Stimulated activated CD8-positive, alpha-beta memory T cell treated with anti-CD3 and anti-CD28 coated beads, Interleukin-15, amount 100 ng/mL, for 48 hours (primary cell): ENCODE data around the gene SPINT1.

Experiments used
- DNase-seq, 2 donors: peaks; one replicate each; pipeline ENCODE4 v3.0.0-alpha.2; 2020; ENCODE audit warnings: low read depth in 2 of 2

SPINT1 gene

GRCh38 chr15:40893019-40893670 lies 49.3 kb downstream of the SPINT1 start:
- DNase-seq = no peak

GRCh38 chr15:40893733-40894680 lies 50.2 kb downstream of the SPINT1 start, which contains the start of gene VPS18:
Gene VPS18, plus strand, starts transcription at chr15:40894450. Its CDS starts 319 bp downstream, at chr15:40894769.
- DNase-seq = peak; percentile 97 to 98

GRCh38 chr15:40894681-40895448 lies 51.0 kb downstream of the SPINT1 start:
- DNase-seq = peak; percentile 46 to 50

- DNase-seq = no peak
Observed at GRCh38 chr15:40899536-40900207, 55.8 kb downstream of the SPINT1 start.

GRCh38 chr15:40900256-40901052 lies 56.6 kb downstream of the SPINT1 start:
- DNase-seq = no peak

- no peak for DNase-seq
Observed at GRCh38 chr15:40901053-40901443, 57.2 kb downstream of the SPINT1 start.

- no peak for DNase-seq
Observed at GRCh38 chr15:40902605-40903561, 59.0 kb downstream of the SPINT1 start.

GRCh38 chr15:40904552-40905201 lies 60.8 kb downstream of the SPINT1 start:
- no peak for DNase-seq

GRCh38 chr15:40906091-40906990 lies 62.5 kb downstream of the SPINT1 start:
- DNase-seq = peak; percentile 76 to 77

GRCh38 chr15:40906991-40907802 lies 63.3 kb downstream of the SPINT1 start:
- DNase-seq = no peak
